GM19025 (cell line): ENCODE measurements around the gene STARD5.
A peak's percentile ranks its signal among the peaks of the same experiment; 100 is the strongest.

Experiments
- ATAC-seq: cut with Tn5 transposase; IDR thresholded peaks from one replicate; pipeline ENCODE4 v1.9.1; 2021; ENCODE audit warnings: mild to moderate bottlenecking, low read depth, moderate library complexity; ENCODE audit not compliant: unreplicated experiment

Gene STARD5

GRCh38 chr15:81314378-81314777, 9.6 kb downstream of the STARD5 start:
- ATAC-seq = no peak

- ATAC-seq = no peak
These were observed 10.3 kb downstream of the STARD5 start for GRCh38 chr15:81313686-81314085.

GRCh38 chr15:81312790-81313543, 11.0 kb downstream of the STARD5 start:
- no peak for ATAC-seq

- ATAC-seq = no peak
These were observed 12.0 kb downstream of the STARD5 start for GRCh38 chr15:81311752-81312464.

- ATAC-seq = no peak
These were observed 13.5 kb downstream of the STARD5 start for GRCh38 chr15:81310480-81310879.

GRCh38 chr15:81309647-81310450, 14.1 kb downstream of the STARD5 start:
- no peak for ATAC-seq

GRCh38 chr15:81308260-81308659, 15.7 kb downstream of the STARD5 start:
- ATAC-seq = no peak

GRCh38 chr15:81304226-81304625, 19.7 kb downstream of the STARD5 start:
- ATAC-seq = no peak

- ATAC-seq = no peak
These were observed 20.4 kb downstream of the STARD5 start for GRCh38 chr15:81303244-81304225.

- no peak for ATAC-seq
These were observed 21.2 kb downstream of the STARD5 start for GRCh38 chr15:81302701-81303109.

GRCh38 chr15:81301815-81302399, 22.0 kb downstream of the STARD5 start:
- ATAC-seq = peak; percentile 84

- ATAC-seq = no peak
These were observed 22.6 kb downstream of the STARD5 start for GRCh38 chr15:81301385-81301784.

GRCh38 chr15:81299630-81300273, 24.2 kb downstream of the STARD5 start:
- no peak for ATAC-seq

GRCh38 chr15:81299156-81299555, 24.8 kb downstream of the STARD5 start:
- no peak for ATAC-seq

- no peak for ATAC-seq
These were observed 25.3 kb downstream of the STARD5 start for GRCh38 chr15:81298611-81299010.

GRCh38 chr15:81297603-81298575, 26.1 kb downstream of the STARD5 start:
- no peak for ATAC-seq

GRCh38 chr15:81297147-81297572, 26.8 kb downstream of the STARD5 start:
- ATAC-seq = no peak

- ATAC-seq = peak; percentile 50
These were observed 27.3 kb downstream of the STARD5 start for GRCh38 chr15:81296673-81297072.
